Diencephalon (tissue), 1 donor: ENCODE results near the gene NEK8. TPM values are rescaled to one million over a fixed set of nuclear protein-coding genes. Genes with fewer than 3 reads are reported as not detected.

Experiments
- small RNA-seq: library from RNA; depleted of rRNA; stranded (forward); fragments of <200 nt; gene quantifications from one replicate; pipeline ENCODE3, GENCODE V24; 2014
- total RNA-seq: library from RNA; depleted of rRNA; stranded (reverse); fragments of >200 nt; gene quantifications from one replicate; pipeline ENCODE4 v1.2.3, GENCODE V29; 2014

Gene NEK8
- total RNA-seq: 0.92 TPM

DNA sequence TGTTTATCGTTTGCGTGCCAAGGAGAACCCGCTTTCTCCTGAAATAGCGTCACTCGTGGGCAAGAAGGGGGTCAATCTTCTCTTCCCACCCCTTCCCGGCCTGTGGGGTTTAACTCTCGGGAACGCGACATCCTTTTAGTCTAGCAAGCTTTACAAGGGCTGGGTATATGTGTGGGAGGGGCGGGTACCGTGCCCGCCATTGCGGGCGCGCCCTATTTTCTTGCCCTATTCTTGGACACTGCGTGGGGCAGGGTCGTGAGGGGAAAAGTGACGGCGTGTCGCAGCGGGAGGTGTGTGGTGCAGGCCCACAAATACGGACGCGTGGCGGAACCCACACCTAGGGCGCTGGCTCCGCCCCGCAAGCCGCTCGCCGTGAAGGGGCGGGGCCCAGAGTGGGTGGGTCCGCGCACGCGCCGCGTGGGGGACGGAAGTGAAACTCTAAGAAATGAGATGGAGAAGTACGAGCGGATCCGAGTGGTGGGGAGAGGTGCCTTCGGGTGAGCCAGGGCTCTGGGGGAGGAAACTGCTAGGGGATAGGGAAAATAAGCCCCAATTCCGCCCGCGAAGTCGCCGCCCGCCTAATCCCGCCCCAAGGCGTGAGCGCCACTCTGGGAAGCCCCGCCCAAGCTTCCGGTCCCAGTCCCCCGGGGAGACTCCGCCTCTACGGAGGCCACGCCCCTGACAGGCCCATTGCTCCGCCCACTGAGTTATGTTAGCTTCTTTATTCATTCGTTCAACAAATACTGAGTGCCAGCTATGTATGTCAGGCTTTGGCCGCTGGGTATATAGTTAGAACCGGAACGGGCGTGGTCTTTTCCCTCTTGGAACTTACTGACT lies at the start of gene NEK8:
TSS of gene NEK8 (plus strand) at position 425 of the 837 bp plus-strand sequence. CDS start at position 451, 26 bp downstream.

DNA sequence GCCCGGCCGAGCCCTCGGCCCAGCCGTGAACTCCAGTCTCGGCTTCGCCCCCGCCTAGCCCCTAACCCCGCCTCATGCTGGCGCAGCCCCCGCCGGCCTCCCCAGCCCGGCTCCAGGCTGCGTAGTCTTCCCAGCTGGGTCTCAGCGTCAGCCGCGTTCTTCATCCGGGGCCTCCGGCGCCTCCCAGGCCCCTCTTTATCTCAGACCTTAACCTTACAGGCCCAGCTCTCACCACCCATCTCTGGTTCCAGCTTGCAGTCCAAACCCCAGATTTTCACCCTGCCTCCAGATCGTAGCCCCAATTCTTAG lies 16.9 kb upstream of the NEK8 start, which contains the start of gene PROCA1:
TSS of gene PROCA1 (minus strand) at position 166 of the 309 bp plus-strand sequence. CDS start 228 bp downstream, outside the sequence.

DNA sequence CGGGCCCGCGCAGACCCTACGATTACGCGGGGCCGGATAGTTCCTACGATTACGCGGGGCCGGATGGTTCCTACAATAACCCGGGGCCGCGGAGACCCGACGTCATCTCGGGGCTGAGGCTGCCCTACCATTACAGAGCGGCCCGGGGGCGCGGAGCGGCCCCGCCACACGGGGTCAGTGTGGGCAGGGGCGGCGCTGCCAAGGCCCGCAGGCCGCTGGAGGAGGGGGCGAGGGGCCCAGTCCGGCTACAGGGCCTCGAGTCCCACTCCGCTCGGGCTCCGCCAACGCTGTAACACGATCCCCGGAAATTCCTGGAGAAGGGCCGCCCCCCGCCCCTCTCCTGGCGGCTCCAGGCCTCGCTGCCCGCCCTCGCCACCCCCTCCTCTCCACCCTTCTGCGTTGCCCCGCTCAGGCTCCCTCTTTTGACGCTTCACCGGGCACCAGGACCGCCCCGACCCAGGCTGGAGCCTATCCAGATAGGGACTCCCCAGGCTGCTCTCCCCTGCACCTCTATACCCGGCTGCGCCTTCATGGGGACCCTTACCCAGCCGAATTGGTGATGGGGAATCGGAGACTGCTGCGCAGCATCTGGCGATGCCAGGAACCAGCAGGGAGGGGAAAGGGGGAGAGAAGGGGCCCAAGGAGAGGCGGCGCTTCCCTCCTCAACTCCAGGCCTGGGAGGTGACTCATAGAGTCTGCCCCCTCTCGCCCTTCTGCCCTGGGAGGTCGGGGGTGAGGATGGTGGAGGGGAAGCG lies 10.8 kb upstream of the NEK8 start, which contains the start of gene RAB34:
TSS of gene RAB34 (minus strand) at position 291 of the 755 bp plus-strand sequence. CDS start 602 bp downstream, outside the sequence.

DNA sequence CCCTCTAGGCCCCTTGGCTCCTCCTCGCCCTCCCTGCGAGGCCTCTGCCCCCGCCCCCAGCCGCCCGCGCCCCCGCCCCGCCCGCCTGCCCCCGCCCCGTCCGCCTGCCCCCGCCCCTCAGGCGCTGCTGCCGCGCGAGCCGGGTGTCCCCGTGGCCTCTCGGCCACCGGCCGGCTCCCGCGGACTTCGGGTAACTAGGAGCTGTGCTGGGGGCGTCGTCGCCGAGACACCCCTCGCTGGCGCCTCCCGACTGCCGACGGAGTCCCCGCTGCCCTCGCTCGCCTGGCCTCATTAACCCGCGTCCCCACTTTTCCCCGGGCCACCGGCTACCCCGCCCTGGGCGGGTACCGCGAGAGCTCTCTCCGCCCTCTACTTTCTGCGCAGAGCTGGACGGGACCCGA lies 2.4 kb upstream of the NEK8 start, which contains the start of gene TLCD1:
TSS of gene TLCD1 (minus strand) at position 8 of the 401 bp plus-strand sequence. CDS start 136 bp downstream, outside the sequence.

DNA sequence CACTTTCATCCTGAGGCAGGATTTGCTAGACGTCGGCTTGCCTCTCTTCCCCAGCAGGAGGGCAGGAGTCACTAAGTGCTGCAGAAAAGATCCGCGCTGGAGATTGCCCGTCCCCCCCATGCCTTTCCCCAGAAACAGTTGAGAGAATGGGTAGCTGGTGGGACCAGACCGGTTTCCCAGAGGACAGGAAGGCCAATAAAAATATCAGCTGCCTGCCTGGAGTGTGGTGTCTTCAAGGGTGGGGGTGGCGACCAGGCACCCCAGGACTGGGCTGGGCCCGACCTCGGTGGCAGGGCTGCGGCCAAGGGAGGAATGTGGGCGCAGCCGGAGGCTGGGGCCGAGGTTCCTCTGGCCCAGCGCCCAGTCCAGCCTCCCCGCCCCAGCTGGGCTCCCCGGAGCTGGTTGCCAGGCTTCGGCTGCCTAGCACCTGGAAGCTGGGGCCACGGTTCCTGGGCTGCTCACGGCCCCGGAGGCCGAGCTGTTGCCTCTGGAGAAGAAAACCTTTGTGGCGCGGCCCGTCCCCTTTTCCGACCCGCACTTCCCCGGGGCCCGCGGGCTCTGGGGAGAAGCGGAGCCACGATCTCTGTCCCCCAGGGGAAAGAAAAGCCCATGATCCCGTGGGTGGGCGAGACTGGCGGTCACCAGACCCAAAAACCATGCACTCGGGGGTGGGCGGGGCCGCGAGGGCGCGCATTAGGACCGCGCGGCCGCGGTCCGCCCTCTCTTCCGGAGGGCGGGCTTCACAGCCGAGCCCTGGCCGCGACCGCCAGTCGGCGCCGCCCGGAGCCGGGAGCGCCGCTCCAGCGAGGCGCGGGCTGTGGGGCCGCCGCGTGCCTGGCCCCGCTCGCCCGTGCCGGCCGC lies 14.9 kb downstream of the NEK8 start, which contains the start of gene TRAF4:
TSS of gene TRAF4 (plus strand) at position 769 of the 861 bp plus-strand sequence. CDS start 102 bp downstream, outside the sequence.

Small RNA genes within 50 kb of the gene (small RNA-seq; reads per million reads assigned to genes)
- gene SNORD42A: not detected
- gene SNORD42B: not detected
- gene SNORD4A: not detected
- not detected for gene SNORD4B

Other genes starting within 250 kb of the NEK8 start
- not detected for gene FOXN1, start 222.4 kb upstream of the NEK8 start, total RNA-seq
- gene UNC119, start 176.2 kb upstream of the NEK8 start, total RNA-seq: 35.8 TPM
- 30.2 TPM for gene PIGS, start 157.3 kb upstream of the NEK8 start, total RNA-seq
- gene ALDOC, start 151.9 kb upstream of the NEK8 start, total RNA-seq: 249 TPM
- gene SPAG5, start 129.8 kb upstream of the NEK8 start, total RNA-seq: 9.7 TPM
- gene RSKR, start 114.6 kb upstream of the NEK8 start, total RNA-seq: 15.9 TPM
- 110 TPM for gene BLTP2, start 83.6 kb upstream of the NEK8 start, total RNA-seq
- 36.9 TPM for gene SDF2, start 66.9 kb upstream of the NEK8 start, total RNA-seq
- 42.2 TPM for gene SUPT6H, start 66.6 kb upstream of the NEK8 start, total RNA-seq
- 5.5 TPM for gene PROCA1, start 16.9 kb upstream of the NEK8 start, total RNA-seq
- 21.2 TPM for gene RAB34, start 10.9 kb upstream of the NEK8 start, total RNA-seq
- 340 TPM for gene RPL23A, start 8.8 kb upstream of the NEK8 start, total RNA-seq
- gene TLCD1, start 2.6 kb upstream of the NEK8 start, total RNA-seq: 1.6 TPM
- gene TRAF4, start 15.2 kb downstream of the NEK8 start, total RNA-seq: 39.7 TPM
- gene FAM222B, start 114.0 kb downstream of the NEK8 start, total RNA-seq: 7.8 TPM
- 26.8 TPM for gene ERAL1, start 126.2 kb downstream of the NEK8 start, total RNA-seq
- 36.7 TPM for gene FLOT2, start 168.9 kb downstream of the NEK8 start, total RNA-seq
- gene DHRS13, start 174.3 kb downstream of the NEK8 start, total RNA-seq: 40.4 TPM
- gene PHF12, start 222.7 kb downstream of the NEK8 start, total RNA-seq: 33.2 TPM